T-helper 2 cell (primary cell): ENCODE measurements around the gene TRIO.
"Not testable (repeated sequence)": the region's sequence is repeated elsewhere in the genome, so short reads cannot be mapped to it uniquely, and the experiment has no call there.

Source experiments
- DNase-seq, 5 experiments: peaks; one replicate each; pipeline versions ENCODE4 v3.0.0 to v3.0.0-alpha.2; 2012 to 2022

Gene TRIO

DNA sequence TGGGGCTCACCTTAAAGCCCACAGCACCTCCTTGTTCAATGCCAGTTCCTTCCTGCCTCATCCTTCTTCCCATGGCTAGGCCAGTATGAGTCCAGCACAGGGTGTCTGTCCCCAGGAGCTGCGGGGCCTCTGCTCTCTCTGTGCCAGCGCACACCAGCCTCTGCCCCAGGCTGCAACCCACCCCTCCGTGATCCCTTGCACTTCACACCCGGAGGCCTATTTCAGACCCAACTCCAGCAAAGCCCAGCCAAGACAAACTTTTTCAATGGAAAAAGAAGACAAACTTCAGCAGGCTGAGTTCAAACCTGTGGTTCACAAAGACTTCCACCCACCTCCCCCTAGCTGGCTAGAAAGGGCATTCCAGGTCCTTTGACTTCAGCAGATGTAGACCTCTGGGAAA lies 382.3 kb downstream of the TRIO start:
- DNase-seq: no peak

DNA sequence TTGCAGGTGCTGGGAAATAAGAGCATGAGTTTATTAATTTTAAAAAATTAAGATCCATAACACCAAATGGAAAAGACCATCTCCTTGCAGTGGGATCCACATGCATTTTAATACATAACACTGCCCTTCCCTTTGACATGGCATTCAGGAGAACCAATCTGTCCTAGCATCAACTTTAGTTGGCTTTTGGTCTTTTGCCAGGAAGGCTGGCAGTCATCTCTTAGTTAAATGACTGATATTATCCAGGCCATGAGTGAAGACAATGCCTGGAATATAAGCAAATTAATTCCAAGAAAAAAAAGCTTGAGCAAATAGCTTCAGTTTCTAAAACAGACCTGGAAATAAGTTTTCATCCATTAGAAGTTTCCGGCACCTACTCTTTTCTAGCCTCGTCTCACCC lies 383.4 kb downstream of the TRIO start:
- DNase-seq: no peak

DNA sequence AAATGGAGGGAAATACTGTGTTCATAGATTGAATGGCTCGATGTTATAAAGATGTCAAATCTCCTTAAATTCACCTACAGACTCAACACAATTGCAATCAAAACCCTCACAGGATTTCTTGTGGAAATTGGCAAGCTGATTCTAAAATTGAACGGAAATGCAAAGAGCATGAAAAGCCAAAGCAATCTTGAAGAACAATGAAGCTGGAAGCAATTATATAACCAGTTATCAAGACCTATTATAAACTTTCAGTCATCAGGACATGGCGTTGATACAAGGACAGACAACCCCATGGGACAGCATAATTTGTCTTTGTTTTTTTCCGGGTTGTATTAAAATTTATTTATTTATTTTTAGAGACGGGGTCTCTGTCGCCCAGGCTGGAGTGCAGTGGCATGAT lies 385.0 kb downstream of the TRIO start:
- DNase-seq: no peak

DNA sequence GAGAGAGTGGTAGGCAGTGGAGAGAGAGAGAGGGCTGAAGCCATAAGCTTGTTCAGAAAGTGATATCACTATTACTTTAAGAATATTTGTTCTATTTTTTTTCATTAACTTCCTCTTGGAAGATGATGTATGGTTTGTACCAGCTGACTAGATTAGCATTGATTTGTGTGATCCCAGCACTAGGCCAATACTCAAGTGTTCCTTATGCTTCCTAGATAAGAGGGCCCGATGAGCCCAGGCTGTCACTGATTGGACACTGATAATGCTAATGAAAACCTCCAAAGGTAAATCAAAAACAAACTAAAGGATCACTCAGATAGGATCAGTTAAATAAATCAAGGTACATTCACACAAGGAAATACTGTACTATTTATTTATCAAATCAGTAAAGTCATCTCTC lies 385.8 kb downstream of the TRIO start:
- DNase-seq: no peak

DNA sequence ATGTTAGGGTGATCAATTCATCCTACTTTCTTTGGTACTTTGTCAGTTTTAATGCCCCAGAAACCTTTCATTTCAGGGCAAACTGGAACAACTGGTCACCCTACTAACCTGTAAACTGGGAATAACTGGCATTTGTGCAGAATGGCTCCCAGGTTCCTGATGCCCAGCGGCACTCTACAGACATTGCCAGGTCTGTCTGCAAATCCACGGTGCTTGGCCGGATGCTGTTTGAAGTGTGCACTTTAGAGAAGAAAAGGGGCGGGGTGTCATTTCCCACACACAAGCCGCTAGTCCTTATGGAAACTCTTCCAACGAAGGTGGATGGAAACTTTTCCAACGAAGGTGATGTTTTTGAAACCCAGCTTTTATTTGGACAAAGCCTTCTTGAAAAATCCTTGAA lies 388.5 kb downstream of the TRIO start:
- no peak for DNase-seq

DNA sequence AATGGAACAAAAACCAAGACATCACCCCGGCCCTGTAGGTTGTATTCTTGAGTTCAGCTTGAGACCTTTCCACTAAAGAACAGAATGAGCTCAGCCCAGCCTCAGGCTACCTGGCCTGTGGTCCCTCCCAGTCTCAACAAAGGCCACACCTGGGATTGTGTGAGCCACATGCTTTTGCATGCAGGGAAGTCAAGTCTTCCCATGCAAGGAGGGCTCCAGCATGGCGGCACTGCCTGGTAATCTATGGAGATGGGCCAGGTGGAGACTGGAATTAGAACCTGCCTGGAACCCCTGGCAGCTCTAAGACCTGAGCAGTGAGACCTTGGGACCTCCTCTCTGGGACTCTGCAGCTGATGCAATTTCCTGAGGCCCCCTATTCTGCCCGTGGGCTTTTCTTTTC lies 389.0 kb downstream of the TRIO start:
- DNase-seq: no peak

DNA sequence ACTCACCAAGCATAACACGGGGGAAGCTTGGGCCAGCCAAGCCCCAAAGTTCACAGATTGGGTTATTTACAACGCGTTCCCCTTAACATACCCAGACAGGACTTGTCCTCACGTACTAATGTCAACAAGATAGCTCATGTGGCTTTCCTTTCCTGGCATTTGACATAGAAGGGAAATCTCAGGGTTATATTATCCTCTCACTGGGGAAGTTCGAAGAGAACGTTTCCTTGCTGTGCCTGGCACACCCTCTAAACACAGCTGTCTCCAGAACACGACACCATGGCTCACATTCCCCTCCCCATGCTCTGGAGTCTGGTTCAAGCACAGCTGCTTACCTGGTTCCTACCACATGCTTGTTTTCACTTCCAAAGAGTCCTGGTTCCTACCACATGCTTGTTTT lies 391.6 kb downstream of the TRIO start:
- no peak for DNase-seq

DNA sequence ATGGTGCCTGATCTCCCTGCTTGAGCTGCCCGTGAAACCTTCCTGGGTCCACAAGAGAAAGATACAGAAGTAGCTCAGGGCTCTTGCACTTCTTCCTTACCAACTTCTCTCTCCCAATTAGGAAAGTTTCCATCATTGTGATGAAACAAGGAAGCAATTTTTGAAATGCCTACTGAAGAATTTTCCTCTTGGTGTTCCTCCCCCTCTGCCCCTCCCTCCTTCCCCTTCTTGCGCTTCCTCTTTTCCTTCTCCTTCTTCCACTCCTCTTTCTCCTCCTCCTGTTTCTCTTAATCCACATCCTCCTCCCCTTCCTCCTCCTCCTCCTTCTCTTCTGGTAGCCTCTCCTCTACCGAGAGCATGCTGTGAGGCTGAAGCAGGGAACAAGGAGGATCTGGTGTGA lies 402.2 kb downstream of the TRIO start:
- DNase-seq: no peak

DNA sequence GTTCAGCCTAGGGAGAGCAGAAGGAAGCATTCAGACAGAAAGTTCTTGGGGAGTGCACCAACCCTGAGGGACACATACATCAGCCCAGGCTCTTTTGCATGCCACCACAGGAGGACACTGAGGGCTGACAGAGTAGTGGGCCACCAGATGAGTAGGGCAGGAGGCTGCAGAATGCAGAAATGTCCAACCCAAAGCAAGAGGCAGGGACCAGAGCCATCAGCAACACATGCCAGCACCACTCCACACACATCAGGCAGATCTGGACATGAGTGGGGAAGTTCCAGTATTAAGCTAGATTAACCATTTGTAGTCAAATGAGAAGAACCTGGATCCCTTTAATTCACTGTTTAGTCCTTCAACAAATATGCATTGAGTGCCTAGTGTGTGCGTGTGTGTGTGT lies 402.7 kb downstream of the TRIO start:
- no peak for DNase-seq

DNA sequence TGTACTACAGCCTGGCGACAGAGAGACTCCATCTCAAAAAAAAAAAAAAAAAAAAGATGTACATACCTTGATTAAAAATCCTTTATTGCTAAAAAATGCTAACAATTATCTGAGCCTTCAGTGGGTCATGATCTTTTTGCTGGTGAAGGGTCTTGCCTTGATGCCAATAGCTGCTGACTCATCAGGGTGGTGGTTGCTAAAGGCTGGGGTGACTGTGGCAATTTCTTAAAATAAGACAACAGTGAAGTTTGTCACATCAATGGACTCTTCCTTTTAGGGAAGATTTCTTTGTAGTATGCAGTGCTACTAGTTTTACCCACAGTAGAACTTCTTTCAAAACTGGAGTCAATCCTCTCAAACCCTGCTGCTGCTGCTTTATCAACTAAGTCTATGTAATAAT lies 404.5 kb downstream of the TRIO start:
- DNase-seq: no peak

DNA sequence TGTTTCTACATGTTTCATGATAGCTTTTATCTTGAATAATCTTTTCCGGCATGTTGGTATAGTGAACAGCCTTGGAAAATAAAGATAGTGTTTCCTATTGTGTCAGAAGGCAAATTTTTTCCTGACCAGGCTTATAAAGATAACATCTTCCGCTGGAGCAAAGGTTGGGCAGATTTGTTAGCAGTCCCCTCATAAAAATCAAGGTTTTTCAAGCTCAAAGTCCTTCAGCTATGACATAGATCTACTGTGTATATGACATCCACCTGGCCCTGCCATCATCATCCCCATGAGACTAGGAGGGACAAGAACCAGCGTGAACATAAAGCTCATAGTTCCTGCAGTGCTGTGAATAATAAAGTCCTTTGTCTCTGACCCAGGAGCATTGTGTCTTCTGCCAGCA lies 408.1 kb downstream of the TRIO start:
- no peak for DNase-seq

DNA sequence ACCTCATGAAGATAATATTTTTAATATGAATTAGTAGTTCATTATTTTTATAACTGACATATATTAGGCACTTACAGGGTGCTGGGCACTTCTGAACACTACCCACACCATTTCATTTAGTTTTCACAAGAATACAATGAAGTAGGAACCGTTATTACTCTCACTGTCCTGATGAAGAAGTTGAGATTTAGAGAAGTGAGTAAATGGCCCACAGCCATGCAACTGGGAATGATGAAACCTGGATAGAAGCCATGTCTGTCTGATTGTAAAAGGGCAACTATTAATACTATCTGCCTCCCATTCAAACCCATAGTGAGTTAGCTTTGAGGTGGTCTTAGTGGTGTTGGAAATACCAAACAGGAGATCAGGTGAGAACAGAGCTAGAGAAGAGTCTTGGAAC lies 408.9 kb downstream of the TRIO start:
- DNase-seq: no peak

DNA sequence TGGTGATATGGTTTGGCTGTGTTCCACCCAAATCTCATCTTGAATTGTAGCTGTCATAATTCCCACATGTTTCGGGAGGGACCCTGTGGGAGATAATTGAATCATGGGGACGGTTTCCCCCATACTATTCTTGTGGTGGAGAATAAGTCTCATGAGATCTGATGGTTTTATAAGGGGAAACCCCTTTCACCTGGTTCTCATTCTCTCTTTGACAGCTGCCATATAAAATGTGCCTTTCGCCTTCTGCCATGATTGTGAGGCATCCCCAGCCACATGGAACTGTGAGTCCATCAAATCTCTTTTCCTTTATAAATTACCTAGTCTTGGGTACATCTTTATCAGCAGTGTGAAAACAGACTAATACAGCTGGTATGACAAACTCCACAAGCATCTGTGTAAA lies 411.1 kb downstream of the TRIO start:
- not testable (repeated sequence) for DNase-seq

DNA sequence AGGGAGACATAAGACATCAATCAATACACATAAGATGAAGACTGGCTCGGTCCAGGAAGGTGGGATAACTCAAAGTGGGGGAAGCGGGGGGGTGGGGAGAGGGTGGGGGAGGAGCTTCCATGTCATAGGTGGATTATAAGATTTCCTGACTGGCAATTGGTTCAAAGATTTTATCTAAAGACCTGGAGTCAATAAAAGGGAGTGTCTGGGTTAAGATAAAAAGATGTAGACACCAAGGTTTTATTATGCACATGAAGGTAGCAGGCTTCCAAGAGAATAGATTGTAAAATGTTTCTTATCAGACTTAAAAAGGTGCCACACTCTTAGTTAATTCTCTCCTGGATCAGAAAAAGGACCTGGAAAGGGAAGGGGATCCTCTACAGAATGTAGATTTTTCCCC lies 412.9 kb downstream of the TRIO start:
- DNase-seq: no peak

DNA sequence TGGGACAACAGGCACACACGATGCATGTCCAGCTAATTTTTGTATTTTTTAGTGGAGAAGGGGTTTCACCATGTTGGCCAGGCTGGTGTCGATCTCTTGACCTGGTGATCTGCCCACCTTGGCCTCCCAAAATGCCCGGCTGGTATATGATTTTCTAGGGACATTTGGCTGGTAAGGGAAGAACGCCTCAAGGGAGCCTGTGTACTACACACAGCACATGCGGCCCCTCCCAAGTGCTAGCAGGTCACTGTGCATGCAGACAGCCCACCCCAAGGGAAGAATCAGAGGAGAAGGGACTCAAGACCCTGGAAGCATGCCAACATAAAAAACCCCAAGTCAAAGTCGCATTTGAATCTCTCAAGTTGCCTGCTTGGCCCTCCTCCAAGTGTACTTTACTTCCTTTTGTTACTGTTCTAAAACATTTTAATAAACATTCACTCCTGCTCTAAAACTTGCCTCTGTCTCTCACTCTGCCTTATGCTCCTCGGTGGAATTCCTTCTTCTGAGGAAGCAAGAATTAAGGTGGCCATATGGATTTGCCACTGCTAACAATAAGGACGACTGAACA lies 414.1 kb downstream of the TRIO start:
- no peak for DNase-seq

DNA sequence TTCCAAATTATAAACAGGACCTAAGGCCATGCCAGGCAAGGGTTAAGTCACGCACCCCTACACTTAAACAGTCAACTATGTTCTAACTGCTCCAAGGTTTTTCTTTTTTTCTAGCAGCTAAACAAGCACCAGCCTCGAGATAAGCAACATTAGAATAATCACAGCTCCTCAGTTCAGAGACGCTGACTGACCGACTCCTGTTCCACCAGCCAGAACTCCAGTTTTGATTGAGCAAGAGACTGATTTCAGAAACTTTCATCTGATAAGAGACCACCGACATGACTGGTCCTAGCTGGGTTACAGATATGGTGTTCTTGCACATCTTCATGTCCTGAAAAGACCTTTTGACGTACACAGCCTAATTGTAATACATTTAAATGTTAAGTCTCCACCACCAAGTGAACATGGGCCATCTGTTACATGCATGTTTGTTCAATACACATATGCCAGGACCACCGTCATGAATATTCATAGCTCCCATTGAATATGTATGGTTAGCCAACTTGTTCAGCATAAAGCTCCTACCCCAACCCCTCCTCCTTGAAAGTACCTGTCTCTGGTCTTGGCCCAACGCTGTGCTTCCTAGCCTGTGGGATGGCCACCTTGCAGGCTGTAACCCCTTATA lies 414.8 kb downstream of the TRIO start:
- no peak for DNase-seq
